GM12878 (cell line): ENCODE measurements around the gene FAM114A2. TPM values are rescaled to one million over a fixed set of nuclear protein-coding genes. Genes with fewer than 3 reads are reported as not detected.

Experiments used
- ATAC-seq: fragments of 200-7000 bp; cut with Tn5 transposase; 3 replicates; pipeline ENCODE4 v1.9.1; 2020; ENCODE audit warnings: mild to moderate bottlenecking, moderate library complexity
- BruUV-seq: library from RNA; stranded (reverse); fragments of 400-500 nt; replicated peaks from 2 replicates; lab custom pipeline; 2021; lab: Mats Ljungman, UMichigan
- CTCF ChIA-PET: fragments of 300-600 bp; sonication (Branson Sonifier 250); formaldehyde crosslinking; extraction: SDS; loops from one replicate; lab custom pipeline; 2021; ENCODE audit warnings: inconsistent platforms; lab: Yijun Ruan, JAX
- POLR2A ChIA-PET: fragments of 350-600 bp; formaldehyde crosslinking; extraction: SDS; loops from one replicate; lab custom pipeline; 2021; ENCODE audit warnings: inconsistent platforms; lab: Charles Lee
- RAD21 ChIA-PET: fragments of 300-600 bp; sonication (Branson Sonifier 250); formaldehyde crosslinking; loops from one replicate; lab custom pipeline; 2023; ENCODE audit warnings: antibody characterized with exemption; ENCODE audit not compliant: unreplicated experiment; lab: Charles Lee
- SMC1A ChIA-PET: fragments of 300-600 bp; sonication (Branson Sonifier 250); formaldehyde crosslinking; loops from one replicate; lab custom pipeline; 2023; ENCODE audit not compliant: unreplicated experiment, uncharacterized antibody; lab: Charles Lee
- DNase-seq: peaks from one replicate; pipeline ENCODE4 v3.0.0-alpha.2; 2011; ENCODE audit warnings: low read depth, low spot score
- FAIRE-seq: peaks from 3 replicates; lab custom pipeline; 2011; peaks lifted over from hg19 to GRCh38; lab: Jason Lieb, UNC
- H2AFZ ChIP-seq: 2 replicates; pipeline ENCODE4 v1.6.0; 2011; ENCODE audit warnings: low read depth, low read length, control low read depth; ENCODE audit not compliant: control insufficient read depth
- H3K27ac ChIP-seq: 2 replicates; pipeline ENCODE4 v1.5.1; 2011; ENCODE audit warnings: control low read depth; ENCODE audit not compliant: control insufficient read depth, insufficient read depth
- H3K27me3 ChIP-seq, 2 experiments: replicated peaks in 1 of 2; 2 replicates each; pipeline versions ENCODE4 v1.6.0 to v1.6.1; 2011; ENCODE audit warnings: low read length in 1 of 2; ENCODE audit not compliant: control insufficient read depth in 2 of 2, insufficient read depth in 2 of 2
- H3K36me3 ChIP-seq, 2 experiments: 2 replicates each; pipeline ENCODE4 v1.5.1; 2011; ENCODE audit warnings: low read length in 1 of 2; ENCODE audit not compliant: control insufficient read depth in 2 of 2, insufficient read depth in 2 of 2
- H3K4me1 ChIP-seq: 2 replicates; pipeline ENCODE4 v1.6.1; 2011; ENCODE audit warnings: mild to moderate bottlenecking, low read length, moderate library complexity, mixed read lengths; ENCODE audit not compliant: control insufficient read depth, insufficient read depth
- H3K4me2 ChIP-seq: 2 replicates; pipeline ENCODE4 v1.6.0; 2011; ENCODE audit warnings: control low read depth; ENCODE audit not compliant: control insufficient read depth, insufficient read depth
- H3K4me3 ChIP-seq: fragments of 200-600 bp; sonication (generic); 2 replicates; pipeline ENCODE4 v1.5.1; 2016
- H3K79me2 ChIP-seq: 2 replicates; pipeline ENCODE4 v1.6.0; 2011; ENCODE audit warnings: low read length; ENCODE audit not compliant: control insufficient read depth, insufficient read depth
- H3K9ac ChIP-seq: 2 replicates; pipeline ENCODE4 v1.8.0; 2011; ENCODE audit warnings: low read length, control low read depth, mixed read lengths; ENCODE audit not compliant: control insufficient read depth, insufficient read depth
- H3K9me3 ChIP-seq: replicated peaks from 3 replicates; pipeline ENCODE4 v1.5.1; 2011; ENCODE audit warnings: mild to moderate bottlenecking, low read length; ENCODE audit not compliant: control insufficient read depth, insufficient read depth
- H4K20me1 ChIP-seq: 2 replicates; pipeline ENCODE4 v1.6.0; 2011; ENCODE audit not compliant: control insufficient read depth, insufficient read depth
- LARP7 ChIP-seq: fragments of 450-650 bp; IDR thresholded peaks from 2 replicates; pipeline ENCODE4 v1.6.1; 2017; ENCODE audit warnings: mild to moderate bottlenecking
- PAX5 ChIP-seq: IDR thresholded peaks from 2 replicates; pipeline ENCODE4 v1.6.1; 2011; ENCODE audit warnings: low read depth, low read length, borderline replicate concordance
- RAD21 ChIP-seq: IDR thresholded peaks from 2 replicates; pipeline ENCODE4 v1.6.1; 2011; ENCODE audit warnings: mild to moderate bottlenecking, low read depth, low read length, moderate library complexity; ENCODE audit not compliant: insufficient read depth
- RB1 ChIP-seq: fragments of 450-650 bp; formaldehyde crosslinking; IDR thresholded peaks from 2 replicates; pipeline ENCODE4 v1.6.1; 2017; ENCODE audit warnings: mild to moderate bottlenecking, borderline replicate concordance
- RBBP5 ChIP-seq: fragments of 200-600 bp; sonication (generic); conservative IDR thresholded peaks from 2 replicates; pipeline ENCODE4 v1.6.1; 2016
- SP1 ChIP-seq: IDR thresholded peaks from one replicate; pipeline ENCODE4 v1.6.1; 2011; ENCODE audit warnings: low read depth, low read length
- TCF12 ChIP-seq: IDR thresholded peaks from 2 replicates; pipeline ENCODE4 v1.6.1; 2011; ENCODE audit warnings: low read depth, mild to moderate bottlenecking, low read length
- TCF3 ChIP-seq: IDR thresholded peaks from 2 replicates; pipeline ENCODE4 v1.6.1; 2012; ENCODE audit warnings: low read depth, mild to moderate bottlenecking, low read length, borderline replicate concordance; ENCODE audit not compliant: insufficient read depth
- YY1 ChIP-seq: IDR thresholded peaks from 2 replicates; pipeline ENCODE4 v1.6.1; 2011; ENCODE audit warnings: low read depth, mild to moderate bottlenecking, low read length
- WGBS: methylation state at CpG from one replicate; pipeline ENCODE4 v1.1.6; 2016; ENCODE audit warnings: low lambda C conversion rate; ENCODE audit not compliant: insufficient replicate concordance, insufficient coverage; ENCODE audit errors: missing lambda C conversion rate; 5-methylcytosine and 5-hydroxymethylcytosine counted together
- in situ Hi-C: fragments of 300-500 bp; cut with MboI; formaldehyde crosslinking; loops from 9 replicates; pipeline ENCODE4 v1.14.3; 2018; ENCODE audit warnings: mixed read lengths
- intact Hi-C: fragments of 100-400 bp; cut with micrococcal nuclease; formaldehyde crosslinking; loops from one replicate; pipeline ENCODE4 v1.14.2; 2022; ENCODE audit not compliant: unreplicated experiment
- polyA plus RNA-seq, 11 experiments: library from polyadenylated mRNA; depleted of rRNA in 4 of 11; unstranded in 6 of 11; stranded (reverse) in 5 of 11; fragments of >200 nt; fragmentation: Nextera tagmentation in 4 of 11; fragmentation: Illumina TruSeq in 1 of 11; extraction: Ambion mirVana in 4 of 11; extraction: Trizol in 1 of 11; gene quantifications; 1 replicate in 1 of 11; 2 replicates in 10 of 11; pipeline versions ENCODE4 v1.2.1 to v1.2.3, GENCODE V29; 2011 to 2016; ENCODE audit warnings: inconsistent platforms in 2 of 11, missing spikeins in 2 of 11, low read depth in 1 of 11
- total RNA-seq, 4 experiments: library from RNA; depleted of rRNA in 3 of 4; stranded (reverse); fragments of >200 nt in 3 of 4; fragmentation: Illumina TruSeq in 1 of 4; extraction: Trizol in 1 of 4; gene quantifications; 2 replicates each; pipeline versions ENCODE4 v1.2.1 to v1.2.3, GENCODE V29; 2013 to 2021
- TF ChIP-seq, protein P1 (sequence below): fragments of 450-650 bp; IDR thresholded peaks from 2 replicates; pipeline ENCODE4 v1.6.1; 2016; ENCODE audit warnings: mild to moderate bottlenecking, moderate library complexity, borderline replicate concordance
- TF ChIP-seq, protein P2 (sequence below): fragments of 450-650 bp; conservative IDR thresholded peaks from 2 replicates; pipeline ENCODE4 v1.6.1; 2017; ENCODE audit warnings: mild to moderate bottlenecking, moderate library complexity

Gene FAM114A2
- total and polyA plus RNA-seq, 10 of the 15 experiments (the other 5 are each of a cell fraction or from before 2014, with no cell fraction given) = 16.8 to 32.8 (median 24.3) TPM

DNA sequence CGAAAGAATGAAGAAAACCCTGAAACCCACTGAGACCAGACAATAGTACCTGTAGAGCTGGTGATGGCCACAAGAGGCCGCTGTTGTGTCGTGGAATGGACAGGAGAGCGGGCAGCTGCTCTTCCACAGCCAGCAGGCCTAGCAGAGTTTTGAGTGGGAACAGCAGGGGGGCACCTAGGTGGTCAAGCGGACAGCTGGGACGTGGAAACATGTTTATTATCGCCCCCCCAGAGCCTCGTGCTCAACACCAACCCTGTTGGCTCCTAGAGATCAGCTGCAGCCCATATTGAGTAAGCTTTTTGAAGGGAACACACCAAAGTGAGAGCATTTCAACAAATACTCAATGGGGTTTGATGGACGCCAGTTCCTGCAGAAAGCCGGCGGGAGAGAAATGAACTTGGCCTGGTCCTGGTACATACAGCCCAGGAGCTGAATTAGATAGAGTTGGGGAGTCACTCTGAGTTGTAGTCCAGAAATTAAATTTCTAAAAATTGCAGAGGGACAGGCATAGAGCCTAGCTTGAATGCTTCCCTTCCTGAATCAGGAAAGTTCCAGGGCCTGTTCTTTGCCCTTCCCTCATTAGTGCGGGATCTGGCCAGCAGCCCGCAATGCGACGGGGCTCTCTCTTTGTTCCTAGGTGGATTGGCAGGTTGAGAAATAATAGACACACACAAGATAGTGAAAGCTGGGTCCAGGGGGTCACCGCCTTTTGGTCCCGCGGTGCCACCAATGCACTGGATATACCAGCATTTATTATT lies 33.9 kb upstream of the FAM114A2 start (continued):
- peak; percentile 67; the same call in 1 of the 2 replicates for TF ChIP-seq TCF12
- 0 out of 2 replicates have a peak, but pooled peaks have one; percentile 41 for TF ChIP-seq TCF3
- no peak for TF ChIP-seq PAX5
- peak; percentile 48; the same call in 1 of the 2 replicates for TF ChIP-seq RB1
- TF ChIP-seq RBBP5 = no peak
- peak; percentile 30; the same call in 1 of the 2 replicates for TF ChIP-seq LARP7
- peak; percentile 63; the same call in 1 of the 2 replicates for TF ChIP-seq YY1

DNA sequence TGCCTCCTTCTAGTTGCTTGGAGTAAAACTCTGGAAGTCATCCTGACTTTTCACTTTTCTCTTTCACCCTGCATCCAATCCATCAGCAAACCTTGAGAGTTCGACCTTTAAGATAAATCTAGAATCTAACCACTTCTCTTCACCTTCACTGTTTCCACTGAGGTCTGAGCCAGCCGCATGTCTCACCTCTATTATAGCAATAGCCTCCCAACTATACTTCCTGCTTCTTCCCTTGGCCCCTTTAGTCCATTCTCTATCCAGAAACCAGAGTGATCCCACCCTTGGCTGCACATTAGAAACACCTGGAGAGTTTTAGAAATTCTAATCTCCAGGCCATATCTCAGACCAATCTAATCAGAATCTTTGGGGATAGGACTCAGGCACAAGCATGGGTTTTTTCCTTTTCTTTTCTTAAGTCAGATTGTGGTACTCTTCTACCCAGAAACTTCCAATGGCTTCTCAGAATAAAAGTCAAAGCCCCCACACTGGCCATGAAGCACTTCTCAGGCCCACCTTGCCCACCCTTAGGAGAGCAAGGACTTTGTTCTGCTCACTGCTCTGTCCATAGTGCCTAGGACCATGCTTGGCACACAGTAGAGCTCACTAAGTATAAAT lies 33.2 kb upstream of the FAM114A2 start:
- Histone ChIP-seq H3K4me1 (no peaks in the 10 kb centered on the region), H3K9me3 (no peaks in the 10 kb centered on the region), H4K20me1 (no peaks in the 10 kb centered on the region), H2AFZ (peak overlapping the region; percentile 61), H3K9ac (no peak overlapping the region), H3K36me3 (no peaks in the 10 kb centered on the region), H3K79me2 (no peaks in the 10 kb centered on the region), H3K27me3 (no peaks in the 10 kb centered on the region), H3K27ac (no peak overlapping the region), H3K4me2 (peak overlapping the region; percentile 30; the same call in 1 of the 2 replicates), H3K4me3 (no peak overlapping the region)
- no TSS peak for BruUV-seq
- intact Hi-C loops = loop anchor here (1.0 to 2.0 kb wide), 6 partner anchors 97 to 538 kb away; no protein-coding TSS in a partner anchor
- ChIA-PET SMC1A (interaction anchor here (0.6 to 7.1 kb wide), 37 partner anchors 10 to 682 kb away, joined by 3 to 129 read pairs (median 4); partner anchors contain the start of genes FAM114A2 and MFAP3), POLR2A (interaction anchor here (0.9 kb wide), 2 partner anchors 108 to 165 kb away, joined by 3 to 5 read pairs; no protein-coding TSS in a partner anchor), RAD21 (interaction anchor here (0.6 to 2.7 kb wide), 48 partner anchors 9 to 957 kb away, joined by 3 to 106 read pairs (median 4); partner anchors contain the start of genes FAM114A2, GALNT10 and MFAP3), CTCF (interaction anchor here (0.7 to 3.8 kb wide), 79 partner anchors 8 to 568 kb away, joined by 3 to 106 read pairs (median 5); partner anchors contain the start of genes FAM114A2, GALNT10 and MFAP3)
- 14% methylated on average over 2 of the region's 2 CpGs for WGBS
- DNase-seq (no peak), FAIRE-seq (no peak), ATAC-seq (peak; percentile 24)
- in situ Hi-C loops = loop anchor here (5.0 to 10.0 kb wide), 2 partner anchors 330 to 533 kb away; no protein-coding TSS in a partner anchor
- TF ChIP-seq RAD21 (no peak), SP1 (no peak)
- TF ChIP-seq, protein P1, sequence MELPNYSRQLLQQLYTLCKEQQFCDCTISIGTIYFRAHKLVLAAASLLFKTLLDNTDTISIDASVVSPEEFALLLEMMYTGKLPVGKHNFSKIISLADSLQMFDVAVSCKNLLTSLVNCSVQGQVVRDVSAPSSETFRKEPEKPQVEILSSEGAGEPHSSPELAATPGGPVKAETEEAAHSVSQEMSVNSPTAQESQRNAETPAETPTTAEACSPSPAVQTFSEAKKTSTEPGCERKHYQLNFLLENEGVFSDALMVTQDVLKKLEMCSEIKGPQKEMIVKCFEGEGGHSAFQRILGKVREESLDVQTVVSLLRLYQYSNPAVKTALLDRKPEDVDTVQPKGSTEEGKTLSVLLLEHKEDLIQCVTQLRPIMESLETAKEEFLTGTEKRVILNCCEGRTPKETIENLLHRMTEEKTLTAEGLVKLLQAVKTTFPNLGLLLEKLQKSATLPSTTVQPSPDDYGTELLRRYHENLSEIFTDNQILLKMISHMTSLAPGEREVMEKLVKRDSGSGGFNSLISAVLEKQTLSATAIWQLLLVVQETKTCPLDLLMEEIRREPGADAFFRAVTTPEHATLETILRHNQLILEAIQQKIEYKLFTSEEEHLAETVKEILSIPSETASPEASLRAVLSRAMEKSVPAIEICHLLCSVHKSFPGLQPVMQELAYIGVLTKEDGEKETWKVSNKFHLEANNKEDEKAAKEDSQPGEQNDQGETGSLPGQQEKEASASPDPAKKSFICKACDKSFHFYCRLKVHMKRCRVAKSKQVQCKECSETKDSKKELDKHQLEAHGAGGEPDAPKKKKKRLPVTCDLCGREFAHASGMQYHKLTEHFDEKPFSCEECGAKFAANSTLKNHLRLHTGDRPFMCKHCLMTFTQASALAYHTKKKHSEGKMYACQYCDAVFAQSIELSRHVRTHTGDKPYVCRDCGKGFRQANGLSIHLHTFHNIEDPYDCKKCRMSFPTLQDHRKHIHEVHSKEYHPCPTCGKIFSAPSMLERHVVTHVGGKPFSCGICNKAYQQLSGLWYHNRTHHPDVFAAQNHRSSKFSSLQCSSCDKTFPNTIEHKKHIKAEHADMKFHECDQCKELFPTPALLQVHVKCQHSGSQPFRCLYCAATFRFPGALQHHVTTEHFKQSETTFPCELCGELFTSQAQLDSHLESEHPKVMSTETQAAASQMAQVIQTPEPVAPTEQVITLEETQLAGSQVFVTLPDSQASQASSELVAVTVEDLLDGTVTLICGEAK = no peak
- TF ChIP-seq, protein P2, sequence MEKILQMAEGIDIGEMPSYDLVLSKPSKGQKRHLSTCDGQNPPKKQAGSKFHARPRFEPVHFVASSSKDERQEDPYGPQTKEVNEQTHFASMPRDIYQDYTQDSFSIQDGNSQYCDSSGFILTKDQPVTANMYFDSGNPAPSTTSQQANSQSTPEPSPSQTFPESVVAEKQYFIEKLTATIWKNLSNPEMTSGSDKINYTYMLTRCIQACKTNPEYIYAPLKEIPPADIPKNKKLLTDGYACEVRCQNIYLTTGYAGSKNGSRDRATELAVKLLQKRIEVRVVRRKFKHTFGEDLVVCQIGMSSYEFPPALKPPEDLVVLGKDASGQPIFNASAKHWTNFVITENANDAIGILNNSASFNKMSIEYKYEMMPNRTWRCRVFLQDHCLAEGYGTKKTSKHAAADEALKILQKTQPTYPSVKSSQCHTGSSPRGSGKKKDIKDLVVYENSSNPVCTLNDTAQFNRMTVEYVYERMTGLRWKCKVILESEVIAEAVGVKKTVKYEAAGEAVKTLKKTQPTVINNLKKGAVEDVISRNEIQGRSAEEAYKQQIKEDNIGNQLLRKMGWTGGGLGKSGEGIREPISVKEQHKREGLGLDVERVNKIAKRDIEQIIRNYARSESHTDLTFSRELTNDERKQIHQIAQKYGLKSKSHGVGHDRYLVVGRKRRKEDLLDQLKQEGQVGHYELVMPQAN = no peak
